Lower leg skin (tissue), 3 donors: ENCODE measurements around the gene NAPB.

ENCODE experiments used
- CTCF ChIP-seq, 3 donors: fragments of 450-650 bp; IDR thresholded peaks; one replicate each; pipeline ENCODE4 v1.5.1; 2016; ENCODE audit warnings: antibody characterized with exemption in 3 of 3, mild to moderate bottlenecking in 3 of 3, moderate library complexity in 2 of 3
- POLR2A ChIP-seq, 2 donors: fragments of 450-650 bp; IDR thresholded peaks; one replicate each; pipeline ENCODE4 v1.6.1; 2016 to 2017; ENCODE audit warnings: antibody characterized with exemption in 2 of 2, mild to moderate bottlenecking in 1 of 2, moderate library complexity in 1 of 2

DNA sequence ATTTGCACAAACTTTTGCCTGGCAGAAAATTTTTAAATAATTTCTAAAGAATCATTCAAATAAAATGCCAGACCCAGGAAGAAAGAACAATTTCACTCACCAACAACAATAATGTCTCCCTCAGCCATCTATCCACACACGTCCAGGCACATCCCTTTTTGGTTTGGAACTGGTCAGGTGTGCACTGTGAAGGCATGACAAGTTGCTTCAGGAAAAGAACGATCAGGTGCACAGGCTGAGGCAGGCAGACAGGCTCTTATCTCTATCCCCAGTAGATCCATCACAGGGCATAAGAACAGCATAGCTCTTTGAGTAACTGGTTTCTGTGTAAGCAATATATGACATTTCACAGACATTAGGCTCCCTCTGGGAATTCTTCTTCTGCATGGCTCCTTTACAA, 88.8 kb downstream of the NAPB start:
- TF ChIP-seq POLR2A (IDR thresholded peaks at IDR 0.05) (no peak), CTCF (IDR thresholded peaks at IDR 0.05) (no peak)
